Cerebellar cortex (tissue), 1 donor: ENCODE data around the gene PDZK1IP1.
"Not testable (repeated sequence)": the region's sequence is repeated elsewhere in the genome, so short reads cannot be mapped to it uniquely, and the experiment has no call there.

Source experiments
- DNase-seq: peaks from one replicate; pipeline ENCODE4 v3.0.0-alpha.2; 2015; ENCODE audit warnings: low spot score

The PDZK1IP1 gene

DNA sequence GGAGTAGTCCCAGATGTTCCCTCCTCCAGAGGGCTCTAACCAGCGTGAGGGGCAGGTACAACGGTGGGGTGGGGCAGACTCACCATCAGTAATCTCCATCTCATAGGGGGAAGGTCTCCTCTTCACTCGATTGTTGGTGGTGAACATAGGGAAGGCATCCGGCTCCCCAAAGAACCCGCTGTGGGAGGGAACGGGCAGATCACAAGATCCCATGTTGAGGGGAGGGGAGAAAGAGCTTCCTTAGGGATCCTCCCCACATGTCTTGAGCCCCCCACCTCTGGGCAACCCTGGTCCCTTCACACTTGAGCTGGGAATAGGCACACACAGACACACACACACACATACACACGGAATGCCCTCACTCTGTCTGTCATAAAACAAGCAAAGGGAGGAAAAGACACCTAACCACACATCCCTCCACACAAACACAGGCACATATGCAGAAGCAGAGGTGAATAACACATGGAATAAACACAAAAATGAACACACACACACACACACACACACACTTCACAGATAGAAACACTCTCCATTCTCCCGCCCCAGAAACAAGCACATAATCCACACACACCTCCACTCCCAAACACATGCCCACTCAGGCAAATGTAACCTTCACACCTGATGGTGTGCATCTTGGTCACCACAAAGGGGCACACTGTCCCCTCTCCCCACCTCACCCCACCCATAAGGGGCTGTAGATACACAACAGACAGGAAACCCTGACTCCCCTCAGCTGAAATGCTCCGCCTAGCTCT lies 34.3 kb upstream of the PDZK1IP1 start:
- DNase-seq, result no peak

- no peak for DNase-seq
Observed at GRCh38 chr1:47223174-47223920, 33.5 kb upstream of the PDZK1IP1 start.

DNA sequence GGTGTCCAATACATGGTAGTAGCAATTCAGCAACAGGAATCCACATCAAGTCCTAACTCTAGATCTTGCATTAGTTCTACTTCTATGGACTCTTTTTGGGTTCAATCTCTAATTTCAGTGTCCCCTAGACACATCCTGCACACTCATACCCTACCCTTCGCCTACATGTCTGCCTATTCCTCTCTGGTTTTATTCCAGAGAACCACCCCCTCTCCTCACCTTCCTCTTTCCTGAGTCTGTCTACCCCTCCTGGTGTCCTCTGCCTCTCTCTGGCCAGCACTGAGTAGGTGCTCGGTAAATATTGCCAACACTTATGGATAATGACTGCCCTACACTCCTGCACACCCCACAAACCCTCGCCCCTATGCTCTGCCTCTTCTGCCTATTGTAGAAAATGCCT lies 32.6 kb upstream of the PDZK1IP1 start:
- DNase-seq, result no peak

GRCh38 chr1:47219590-47220220 lies 29.9 kb upstream of the PDZK1IP1 start:
- no peak for DNase-seq

DNA sequence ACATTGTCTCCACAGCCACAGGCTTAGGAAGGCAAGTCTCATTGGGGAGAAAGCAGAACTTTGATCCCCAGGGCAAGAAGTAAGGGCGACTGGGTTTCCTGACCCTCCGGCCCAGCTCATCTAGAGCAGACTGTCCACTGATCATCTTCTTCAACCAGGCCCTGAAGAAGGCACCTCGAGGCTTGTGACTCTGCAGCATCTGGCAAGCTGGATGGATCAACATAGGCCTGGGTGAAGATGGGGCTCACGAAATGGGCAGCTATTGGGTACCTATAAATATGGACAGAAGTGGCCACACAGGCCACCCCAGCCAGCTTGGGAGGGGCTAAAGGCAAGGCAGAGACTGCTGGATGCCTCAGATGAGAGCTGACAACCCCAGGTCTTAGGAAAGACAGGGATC lies 29.2 kb upstream of the PDZK1IP1 start:
- no peak for DNase-seq

DNA sequence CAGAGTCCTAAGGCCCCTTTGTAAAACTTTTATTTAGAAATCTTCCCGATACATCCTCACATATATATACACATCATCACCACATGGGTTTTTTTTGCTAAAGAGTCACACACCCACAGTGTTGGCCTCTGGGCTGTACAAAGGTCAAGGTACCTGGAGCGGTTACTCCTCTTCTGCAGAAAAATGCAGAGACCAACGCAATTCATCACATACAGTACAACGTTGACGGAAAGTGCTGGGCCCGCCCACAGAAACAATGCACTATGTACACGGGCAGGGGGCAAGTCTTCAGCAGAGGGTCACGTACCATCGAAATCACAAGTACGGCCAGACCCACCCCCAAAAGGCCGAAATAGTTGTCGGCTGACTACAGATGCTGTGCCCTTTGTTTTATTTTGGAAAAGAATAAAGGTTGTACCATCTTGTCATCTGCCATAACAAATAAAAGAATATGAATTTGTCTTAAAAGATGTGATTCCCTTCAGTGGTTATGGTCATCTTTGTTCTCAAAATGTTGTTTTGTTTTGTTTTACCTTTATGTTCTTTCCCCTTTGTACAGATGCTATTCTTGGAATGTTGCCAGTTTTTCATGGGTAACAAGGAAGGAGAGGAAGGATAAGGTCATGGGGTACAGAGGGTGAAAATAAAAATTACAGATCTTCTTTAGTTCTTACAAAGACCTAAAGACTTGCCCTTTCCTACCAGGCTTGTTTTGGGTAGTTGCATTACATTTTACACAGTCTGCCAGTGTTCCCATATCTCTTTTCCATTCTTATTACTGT lies 26.6 kb upstream of the PDZK1IP1 start:
- no peak for DNase-seq

DNA sequence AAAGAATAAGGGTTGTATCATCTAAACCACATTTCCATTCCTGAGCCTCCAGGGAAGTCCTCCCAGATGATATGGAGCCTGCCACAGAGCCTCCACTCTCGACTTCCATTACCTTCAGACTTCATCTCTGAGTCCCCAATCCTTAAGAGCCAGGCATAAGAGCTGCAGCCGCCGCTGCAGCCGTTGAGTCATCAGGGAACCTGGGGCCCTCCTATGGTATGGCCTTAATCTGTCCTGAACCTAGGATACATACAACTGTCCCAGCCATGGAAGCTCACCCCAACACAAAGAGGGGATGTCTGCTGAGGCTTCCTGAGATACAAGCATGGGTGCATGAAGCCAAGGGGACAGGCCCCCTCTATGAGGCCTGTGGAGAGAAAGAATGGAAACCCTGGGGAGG lies 25.9 kb upstream of the PDZK1IP1 start:
- DNase-seq, result no peak

DNA sequence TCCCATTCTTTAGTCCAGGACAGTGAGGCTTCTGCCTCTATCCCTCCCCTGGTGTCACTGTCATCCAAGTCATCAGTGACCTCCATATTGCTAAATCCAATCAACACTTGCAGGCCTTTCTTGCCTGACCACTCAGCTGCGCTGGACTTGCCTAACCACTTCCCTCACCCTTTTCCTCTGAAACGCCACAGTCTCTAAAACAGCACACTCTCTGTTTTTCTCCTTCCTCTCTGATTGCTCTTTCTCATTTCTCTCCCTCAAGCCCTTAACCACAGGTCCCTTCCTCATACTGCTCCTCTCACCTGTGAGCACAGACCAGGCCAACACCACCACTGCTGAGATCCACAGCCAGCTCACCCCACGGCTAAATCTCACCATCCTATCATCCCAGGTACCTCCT lies 24.7 kb upstream of the PDZK1IP1 start:
- no peak for DNase-seq

DNA sequence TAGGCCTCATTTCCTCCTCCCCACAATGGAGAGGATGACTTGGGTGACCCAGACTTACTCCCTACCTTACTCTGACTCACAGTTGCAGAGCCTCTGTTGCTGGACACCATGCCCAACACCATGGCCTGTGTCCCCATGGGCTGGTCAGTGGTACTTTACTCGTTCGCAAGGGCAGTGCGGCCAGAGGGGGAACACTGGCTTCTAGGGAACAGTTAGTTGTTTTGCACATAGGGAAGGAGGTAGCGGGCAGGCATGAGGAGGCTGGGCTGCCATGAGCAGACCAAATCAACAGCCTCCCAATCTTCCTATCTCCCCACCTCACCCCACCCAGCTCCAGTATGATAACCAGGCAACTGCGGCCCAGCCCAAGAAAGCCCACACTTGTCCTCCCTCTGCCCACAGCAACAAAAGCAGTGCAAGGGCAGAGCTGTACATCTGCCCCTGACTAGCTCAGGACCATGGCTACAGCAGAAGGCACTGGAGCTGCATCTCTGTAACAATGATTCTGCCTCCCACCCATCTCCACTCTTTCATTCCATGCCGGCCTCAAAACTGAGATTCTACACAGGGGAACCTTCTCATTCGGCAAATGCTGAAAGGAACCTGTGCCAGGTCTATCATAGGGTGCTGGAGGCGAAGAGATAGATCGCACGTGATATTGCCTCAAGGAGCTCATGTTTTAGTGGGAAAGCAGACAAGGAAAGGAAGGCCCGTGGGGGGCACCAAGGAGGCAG lies 23.6 kb upstream of the PDZK1IP1 start:
- DNase-seq, result no peak

- DNase-seq, result no peak
Observed at GRCh38 chr1:47212636-47213229, 22.9 kb upstream of the PDZK1IP1 start.

DNA sequence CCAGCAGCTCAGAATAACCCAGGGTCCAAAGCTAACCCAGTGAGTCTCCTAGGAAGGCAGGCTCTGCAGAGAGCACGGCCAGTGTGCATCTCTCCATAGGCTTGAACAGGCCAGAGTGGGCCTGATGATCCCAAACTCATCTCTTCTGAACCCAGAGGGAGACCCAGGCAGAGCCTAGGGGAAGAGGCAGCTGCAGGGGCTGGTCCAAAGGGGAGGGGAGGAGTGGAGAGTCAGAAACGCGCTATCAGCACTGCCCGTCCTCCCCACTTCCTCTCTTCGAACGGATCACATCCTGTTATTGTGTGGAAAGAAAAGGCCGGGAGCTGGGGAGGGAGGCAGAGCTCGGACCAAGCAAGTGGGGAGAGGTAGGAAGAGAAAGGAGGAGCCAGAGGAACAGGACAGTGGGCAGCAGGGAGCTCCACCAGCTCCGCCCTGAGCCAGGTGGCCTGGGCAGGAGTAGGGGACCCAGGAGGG lies 22.0 kb upstream of the PDZK1IP1 start:
- no peak for DNase-seq

DNA sequence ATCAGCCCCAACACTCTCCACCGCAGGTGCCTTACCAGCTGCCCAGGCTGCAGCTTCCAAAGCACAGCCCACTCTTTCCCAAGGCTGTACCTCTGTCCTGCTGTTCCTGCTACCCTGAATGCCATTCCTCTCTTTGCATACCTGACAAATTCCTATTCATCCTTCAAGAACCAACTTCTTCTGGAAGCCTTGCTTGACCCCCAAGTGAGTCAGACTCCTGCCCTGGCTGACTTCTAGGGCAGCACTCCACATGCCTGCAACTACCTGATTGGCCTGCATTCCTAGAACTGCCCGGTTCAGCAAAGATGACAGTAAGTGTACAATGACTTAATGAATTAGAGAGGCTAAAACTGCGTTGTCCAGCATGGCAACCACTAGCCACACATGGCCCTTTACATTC lies 20.8 kb upstream of the PDZK1IP1 start:
- no peak for DNase-seq

GRCh38 chr1:47209725-47210325 lies 20.0 kb upstream of the PDZK1IP1 start:
- DNase-seq, result no peak

- no peak for DNase-seq
Observed at GRCh38 chr1:47209091-47209490, 19.3 kb upstream of the PDZK1IP1 start.

DNA sequence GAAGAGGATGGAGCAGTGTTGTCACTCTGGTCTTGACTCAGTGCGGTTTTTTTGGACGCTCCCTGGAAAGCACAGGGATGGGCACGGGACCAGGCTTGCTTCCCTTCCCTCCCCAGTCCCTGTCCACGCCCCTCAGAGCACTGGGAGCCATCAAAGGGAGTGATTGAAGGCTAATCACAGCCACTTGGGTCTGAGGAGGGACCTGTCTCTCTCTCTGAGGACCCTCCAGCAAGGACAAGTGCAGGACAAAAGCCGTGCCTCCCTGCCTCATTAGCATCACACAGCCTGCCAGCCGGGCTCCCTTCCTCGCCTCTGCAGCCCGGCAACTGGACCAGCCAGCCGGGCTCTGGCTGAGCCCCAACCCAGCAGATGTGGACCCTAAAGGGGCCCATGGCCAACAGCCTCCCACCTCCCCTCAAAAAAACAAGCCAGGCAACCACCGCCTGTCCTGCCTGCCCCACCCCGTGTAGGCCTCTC lies 18.6 kb upstream of the PDZK1IP1 start:
- no peak for DNase-seq

- no peak for DNase-seq
Observed at GRCh38 chr1:47207803-47208373, 18.1 kb upstream of the PDZK1IP1 start.

- no peak for DNase-seq
Observed at GRCh38 chr1:47205918-47206317, 16.1 kb upstream of the PDZK1IP1 start.

GRCh38 chr1:47203504-47203903 lies 13.7 kb upstream of the PDZK1IP1 start:
- not testable (repeated sequence) for DNase-seq

GRCh38 chr1:47201179-47201578 lies 11.3 kb upstream of the PDZK1IP1 start:
- DNase-seq, result no peak

DNA sequence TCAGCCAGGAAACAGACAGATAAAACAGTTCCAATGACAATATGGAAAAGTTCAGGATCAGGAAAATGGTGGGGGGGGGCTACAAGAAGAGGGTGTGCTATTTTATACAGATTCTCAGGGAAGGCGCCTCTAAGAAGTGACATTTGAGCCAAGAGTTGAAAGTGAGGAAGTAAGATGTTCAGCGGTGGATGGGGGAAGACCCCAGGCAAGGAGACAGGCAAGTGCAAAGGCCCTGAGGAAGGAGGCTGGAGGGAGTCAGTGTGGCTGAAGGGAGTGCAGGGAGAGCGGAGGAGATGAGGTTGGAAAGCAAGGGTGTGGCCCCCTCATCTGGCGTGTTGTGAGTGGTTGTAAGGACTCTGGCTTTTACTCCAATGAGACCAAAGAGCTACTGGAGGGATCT lies 8.4 kb upstream of the PDZK1IP1 start:
- no peak for DNase-seq
